Measurements from ENCODE around the gene CYP2D6.
A peak's percentile ranks its signal among the peaks of the same experiment; 100 is the strongest.
"Not testable (repeated sequence)": the region's sequence is repeated elsewhere in the genome, so short reads cannot be mapped to it uniquely, and the experiment has no call there.

CYP2D6 gene

DNA sequence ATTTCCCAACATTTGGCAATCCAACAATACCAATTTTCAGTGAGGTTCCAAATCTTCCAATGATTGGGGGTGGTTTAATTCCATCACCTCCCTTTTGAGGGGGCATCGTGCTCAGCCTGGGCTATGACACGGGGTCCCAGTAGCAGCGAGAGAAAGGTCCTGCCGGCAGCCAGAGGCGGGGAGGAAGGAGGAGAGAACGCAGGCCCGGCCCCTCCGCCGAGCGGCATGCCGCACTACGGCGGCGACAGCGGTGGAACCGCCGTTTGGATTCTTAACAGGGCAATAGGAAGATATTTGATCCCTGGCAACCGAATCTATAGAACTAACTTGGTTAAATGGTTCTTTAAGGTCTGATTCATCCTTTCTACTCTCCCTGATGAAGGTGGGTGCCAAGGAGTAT is 21.8 kb downstream of the CYP2D6 start:
- TF ChIP-seq, protein P1, sequence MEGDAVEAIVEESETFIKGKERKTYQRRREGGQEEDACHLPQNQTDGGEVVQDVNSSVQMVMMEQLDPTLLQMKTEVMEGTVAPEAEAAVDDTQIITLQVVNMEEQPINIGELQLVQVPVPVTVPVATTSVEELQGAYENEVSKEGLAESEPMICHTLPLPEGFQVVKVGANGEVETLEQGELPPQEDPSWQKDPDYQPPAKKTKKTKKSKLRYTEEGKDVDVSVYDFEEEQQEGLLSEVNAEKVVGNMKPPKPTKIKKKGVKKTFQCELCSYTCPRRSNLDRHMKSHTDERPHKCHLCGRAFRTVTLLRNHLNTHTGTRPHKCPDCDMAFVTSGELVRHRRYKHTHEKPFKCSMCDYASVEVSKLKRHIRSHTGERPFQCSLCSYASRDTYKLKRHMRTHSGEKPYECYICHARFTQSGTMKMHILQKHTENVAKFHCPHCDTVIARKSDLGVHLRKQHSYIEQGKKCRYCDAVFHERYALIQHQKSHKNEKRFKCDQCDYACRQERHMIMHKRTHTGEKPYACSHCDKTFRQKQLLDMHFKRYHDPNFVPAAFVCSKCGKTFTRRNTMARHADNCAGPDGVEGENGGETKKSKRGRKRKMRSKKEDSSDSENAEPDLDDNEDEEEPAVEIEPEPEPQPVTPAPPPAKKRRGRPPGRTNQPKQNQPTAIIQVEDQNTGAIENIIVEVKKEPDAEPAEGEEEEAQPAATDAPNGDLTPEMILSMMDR (conservative IDR thresholded peaks at IDR 0.05; ENCODE audit: control insufficient read depth, insufficient read depth, low read depth, low read length) = no peak
- no peak for DNase-seq (ENCODE audit: low read depth)
- no peak overlapping the region for H3K4me3 ChIP-seq (ENCODE audit: control insufficient read depth, low read depth, low read length)

DNA sequence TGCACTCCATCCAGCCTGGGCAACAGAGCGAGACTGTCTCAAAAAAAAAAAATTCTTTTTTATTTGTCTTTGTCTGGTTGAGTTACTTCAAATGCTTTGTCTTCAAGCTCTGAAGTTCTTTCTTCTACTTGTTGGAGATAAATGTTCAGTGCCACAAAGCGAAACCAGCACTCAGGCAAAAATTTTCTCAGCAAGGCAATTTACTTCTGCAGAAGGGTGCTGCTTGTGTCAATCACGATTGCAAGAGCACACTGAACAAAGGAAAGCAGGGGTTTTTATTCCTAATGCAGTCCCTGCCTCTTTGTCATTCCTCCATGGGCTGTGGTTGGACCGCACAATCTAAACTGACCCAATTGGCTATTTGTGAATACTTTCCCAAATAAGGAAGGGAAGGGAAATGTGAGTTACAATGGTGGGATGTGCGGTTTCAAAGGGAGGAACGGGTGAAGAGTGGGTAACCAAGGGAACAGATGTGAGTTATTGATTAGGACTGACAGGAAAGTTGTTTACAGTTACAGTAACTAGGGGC is 26.2 kb downstream of the CYP2D6 start:
- not testable (repeated sequence) for DNase-seq (ENCODE audit: low read depth); H3K4me3 ChIP-seq (ENCODE audit: control insufficient read depth, low read depth, low read length)

- no peak overlapping the region for H3K4me3 ChIP-seq (ENCODE audit: control insufficient read depth, low read depth, low read length)
- TF ChIP-seq, protein P1 (conservative IDR thresholded peaks at IDR 0.05; ENCODE audit: control insufficient read depth, insufficient read depth, low read depth, low read length) = no peak
- DNase-seq (ENCODE audit: low read depth) = no peak
Observed at GRCh38 chr22:42101199-42101598, 29.4 kb downstream of the CYP2D6 start.

GRCh38 chr22:42091455-42091782 is 39.2 kb downstream of the CYP2D6 start:
- DNase-seq (ENCODE audit: low read depth) = no peak
- TF ChIP-seq, protein P1 (conservative IDR thresholded peaks at IDR 0.05; ENCODE audit: control insufficient read depth, insufficient read depth, low read depth, low read length) = no peak
- H3K4me3 ChIP-seq (ENCODE audit: control insufficient read depth, low read depth, low read length) = peak overlapping the region; percentile 89

GRCh38 chr22:42090596-42091454 is 39.8 kb downstream of the CYP2D6 start, which contains the start of gene NDUFA6:
TSS of gene NDUFA6 (minus strand) at chr22:42090772. CDS start at chr22:42090744, 28 bp downstream.
- DNase-seq (ENCODE audit: low read depth) = peak; percentile 98
- H3K4me3 ChIP-seq (ENCODE audit: control insufficient read depth, low read depth, low read length) = peak within 1 kb of the TSS; percentile 89
- TF ChIP-seq, protein P1 (conservative IDR thresholded peaks at IDR 0.05; ENCODE audit: control insufficient read depth, insufficient read depth, low read depth, low read length) = peak; percentile 51

- DNase-seq (ENCODE audit: low read depth) = no peak
- TF ChIP-seq, protein P1 (conservative IDR thresholded peaks at IDR 0.05; ENCODE audit: control insufficient read depth, insufficient read depth, low read depth, low read length) = no peak
- no peak overlapping the region for H3K4me3 ChIP-seq (ENCODE audit: control insufficient read depth, low read depth, low read length)
Observed at GRCh38 chr22:42086051-42086450, 44.6 kb downstream of the CYP2D6 start.

DNA sequence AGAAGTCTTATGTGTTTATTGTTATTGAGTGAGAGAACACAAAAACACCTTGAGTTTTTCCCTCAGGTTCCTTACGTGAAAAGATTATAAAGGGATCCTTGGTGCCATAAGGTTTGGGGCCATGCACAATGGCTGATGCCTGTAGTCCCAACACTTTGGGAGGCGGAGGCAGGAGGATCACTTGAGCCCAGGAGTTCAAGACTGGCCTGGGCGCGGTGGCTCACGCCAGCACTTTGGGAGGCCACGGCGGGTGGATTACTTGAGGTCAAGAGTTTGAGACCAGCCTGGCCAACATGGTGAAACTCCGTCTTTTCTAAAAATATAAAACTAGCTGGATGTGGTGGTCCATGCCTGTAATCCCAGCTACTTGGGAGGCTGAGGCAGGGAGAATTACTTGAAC is 45.7 kb downstream of the CYP2D6 start:
- no peak for DNase-seq (ENCODE audit: low read depth)
- no peak overlapping the region for H3K4me3 ChIP-seq (ENCODE audit: control insufficient read depth, low read depth, low read length)
- TF ChIP-seq, protein P1 (conservative IDR thresholded peaks at IDR 0.05; ENCODE audit: control insufficient read depth, insufficient read depth, low read depth, low read length) = no peak

Measured in fibroblast of mammary gland (primary cell).